SK-N-SH (cell line): ENCODE results near the gene PITX1. TPM values are rescaled to one million over a fixed set of nuclear protein-coding genes. Genes with fewer than 3 reads are reported as not detected.

Experiments used
- CTCF ChIA-PET: fragments of 300-600, 350-600 bp; formaldehyde crosslinking; extraction: SDS; loops from one replicate; lab custom pipeline; 2021; lab: Yijun Ruan, JAX
- POLR2A ChIA-PET: fragments of 350-600 bp; sonication (Branson Sonifier 250); formaldehyde crosslinking; extraction: SDS; loops from one replicate; lab custom pipeline; 2020; ENCODE audit warnings: antibody characterized with exemption, inconsistent platforms; lab: Yijun Ruan, JAX
- DNase-seq: peaks from one replicate; pipeline ENCODE4 v3.0.0; 2012
- H2AFZ ChIP-seq: fragments of 200-600 bp; sonication (generic); 2 replicates; pipeline ENCODE4 v1.8.1; 2016; ENCODE audit warnings: antibody characterized with exemption, mild to moderate bottlenecking, low read depth
- H3F3A ChIP-seq: fragments of 200-600 bp; sonication (generic); replicated peaks from 2 replicates; pipeline ENCODE3; 2016; ENCODE audit warnings: antibody characterized with exemption, mild to moderate bottlenecking; ENCODE audit not compliant: insufficient read depth
- H3K27ac ChIP-seq, 2 experiments: fragments of 200-500 bp in 1 of 2; fragments of 200-600 bp in 1 of 2; sonication (Bioruptor generic) in 1 of 2; sonication (generic), shearing (Covaris generic) in 1 of 2; 2 replicates each; pipeline versions ENCODE4 v1.5.1 to v1.6.1; 2014 to 2016; ENCODE audit warnings: low read depth in 2 of 2, inconsistent platforms in 1 of 2, low read length in 1 of 2, mild to moderate bottlenecking in 1 of 2, mixed read lengths in 1 of 2
- H3K27me3 ChIP-seq: fragments of 200-600 bp; sonication (generic), shearing (Covaris generic); 2 replicates; pipeline ENCODE4 v1.6.1; 2016; ENCODE audit warnings: mixed run types; ENCODE audit not compliant: insufficient read depth
- H3K36me3 ChIP-seq, 2 experiments: fragments of 200-500 bp in 1 of 2; fragments of 200-600 bp in 1 of 2; sonication (Bioruptor generic) in 1 of 2; sonication (generic) in 1 of 2; replicated peaks in 1 of 2; 2 replicates each; pipeline versions ENCODE3 to v1.5.1; 2014 to 2016; ENCODE audit warnings: low read length in 1 of 2, mild to moderate bottlenecking in 1 of 2; ENCODE audit not compliant: insufficient read depth in 2 of 2, control insufficient read depth in 1 of 2
- H3K4me1 ChIP-seq, 2 experiments: fragments of 200-500 bp in 1 of 2; fragments of 200-600 bp in 1 of 2; sonication (Bioruptor generic) in 1 of 2; sonication (generic), shearing (Covaris generic) in 1 of 2; 2 replicates each; pipeline versions ENCODE4 v1.5.1 to v1.6.1; 2014 to 2016; ENCODE audit warnings: low read depth in 1 of 2, low read length in 1 of 2, mixed run types in 1 of 2; ENCODE audit not compliant: insufficient read depth in 2 of 2, control insufficient read depth in 1 of 2
- H3K4me2 ChIP-seq: fragments of 200-600 bp; sonication (generic), shearing (Covaris generic); 2 replicates; pipeline ENCODE4 v1.6.1; 2017; ENCODE audit warnings: mixed run types
- H3K4me3 ChIP-seq, 2 experiments: fragments of 200-500 bp in 1 of 2; fragments of 200-600 bp in 1 of 2; sonication (Bioruptor generic) in 1 of 2; sonication (generic), shearing (Covaris generic) in 1 of 2; 2 replicates each; pipeline versions ENCODE4 v1.5.1 to v1.8.1; 2014 to 2016; ENCODE audit warnings: low read depth in 2 of 2, inconsistent platforms in 1 of 2, low read length in 1 of 2, mild to moderate bottlenecking in 1 of 2, mixed read lengths in 1 of 2, moderate library complexity in 1 of 2
- H3K79me2 ChIP-seq: fragments of 200-600 bp; sonication (generic); 2 replicates; pipeline ENCODE4 v1.8.1; 2017; ENCODE audit warnings: mild to moderate bottlenecking; ENCODE audit not compliant: insufficient read depth
- H3K9ac ChIP-seq: fragments of 200-600 bp; sonication (generic); 2 replicates; pipeline ENCODE4 v1.6.1; 2017; ENCODE audit warnings: mixed run types
- H3K9me2 ChIP-seq: fragments of 200-600 bp; sonication (generic); 2 replicates; pipeline ENCODE4 v1.6.1; 2017; ENCODE audit warnings: mixed run types
- H3K9me3 ChIP-seq: fragments of 200-600 bp; sonication (generic); 2 replicates; pipeline ENCODE4 v1.6.1; 2017; ENCODE audit warnings: mixed run types, mild to moderate bottlenecking, moderate library complexity
- H4K20me1 ChIP-seq: fragments of 200-600 bp; sonication (generic); 2 replicates; pipeline ENCODE4 v1.6.1; 2017; ENCODE audit warnings: mild to moderate bottlenecking, mixed run types; ENCODE audit not compliant: insufficient read depth
- CHD2 ChIP-seq: fragments of 150-350 bp; IDR thresholded peaks from 2 replicates; pipeline ENCODE4 v1.6.1; 2018; ENCODE audit warnings: low read length; ENCODE audit not compliant: partially characterized antibody
- CTCF ChIP-seq: fragments of 200-600 bp; sonication (generic); IDR thresholded peaks from 2 replicates; pipeline ENCODE4 v1.6.1; 2017; ENCODE audit warnings: antibody characterized with exemption, mild to moderate bottlenecking, moderate library complexity
- ELF1 ChIP-seq: IDR thresholded peaks from 2 replicates; pipeline ENCODE4 v1.4.0; 2012
- FOSL2 ChIP-seq: IDR thresholded peaks from 2 replicates; pipeline ENCODE4 v1.4.0; 2012; ENCODE audit warnings: low read depth, mild to moderate bottlenecking, moderate library complexity, borderline replicate concordance
- FOXM1 ChIP-seq: IDR thresholded peaks from 2 replicates; pipeline ENCODE4 v1.4.0; 2012; ENCODE audit warnings: low read depth, mild to moderate bottlenecking
- JUND ChIP-seq: IDR thresholded peaks from 2 replicates; pipeline ENCODE4 v1.4.0; 2012
- MAX ChIP-seq: IDR thresholded peaks from 2 replicates; pipeline ENCODE4 v1.4.0; 2012; ENCODE audit warnings: low read depth
- MEF2A ChIP-seq: IDR thresholded peaks from 2 replicates; pipeline ENCODE4 v1.4.0; 2012; ENCODE audit warnings: low read depth, borderline replicate concordance
- MXI1 ChIP-seq: IDR thresholded peaks from 2 replicates; pipeline ENCODE4 v1.6.1; 2012; ENCODE audit warnings: mild to moderate bottlenecking, low read depth, low read length, improper control_type of control experiment
- POLR2AphosphoS5 ChIP-seq: IDR thresholded peaks from 2 replicates; pipeline ENCODE4 v1.6.1; 2012; ENCODE audit warnings: low read depth, low read length
- RAD21 ChIP-seq: IDR thresholded peaks from 2 replicates; pipeline ENCODE4 v1.6.1; 2012; ENCODE audit warnings: mild to moderate bottlenecking, low read length
- REST ChIP-seq: IDR thresholded peaks from 2 replicates; pipeline ENCODE4 v1.6.1; 2012; ENCODE audit warnings: mild to moderate bottlenecking, low read depth, low read length, moderate library complexity
- USF1 ChIP-seq: IDR thresholded peaks from 2 replicates; pipeline ENCODE4 v1.4.0; 2012; ENCODE audit warnings: low read depth, borderline replicate concordance
- YY1 ChIP-seq: IDR thresholded peaks from 2 replicates; pipeline ENCODE4 v1.4.0; 2012; ENCODE audit warnings: low read depth, mild to moderate bottlenecking
- ZBTB33 ChIP-seq: IDR thresholded peaks from 2 replicates; pipeline ENCODE4 v1.4.0; 2012; ENCODE audit warnings: low read depth, borderline replicate concordance
- WGBS: methylation state at CpG from one replicate; pipeline ENCODE4 v1.1.6; 2017; ENCODE audit warnings: low lambda C conversion rate; 5-methylcytosine and 5-hydroxymethylcytosine counted together
- polyA plus RNA-seq, 3 experiments: library from polyadenylated mRNA; depleted of rRNA; stranded (reverse); fragments of >200 nt; gene quantifications; 2 replicates each; pipeline ENCODE4 v1.2.3, GENCODE V29; 2012

PITX1 gene
- polyA plus RNA-seq, 1 of the 3 experiments (the other 2 are of a cell fraction): not detected

- Histone ChIP-seq H3K9ac (no peak overlapping the region), H3K4me3 (no peak overlapping the region), H3K9me3 (no peaks in the 10 kb centered on the region), H3K4me1 (no peaks in the 10 kb centered on the region), H3K9me2 (no peaks in the 10 kb centered on the region), H4K20me1 (no peaks in the 10 kb centered on the region), H3K27ac (no peak overlapping the region), H3K36me3 (no peaks in the 10 kb centered on the region), H3K79me2 (no peaks in the 10 kb centered on the region), H3F3A (no peaks in the 10 kb centered on the region), H3K4me2 (no peak overlapping the region), H2AFZ (no peak overlapping the region), H3K27me3 (peaks cover 33% of the 10 kb centered on the region)
- 17% methylated on average over 2 of the region's 2 CpGs for WGBS
- no peak for DNase-seq
- TF ChIP-seq YY1: no peak
- no peak for TF ChIP-seq POLR2AphosphoS5
- no peak for TF ChIP-seq JUND
- no peak for TF ChIP-seq REST
- ChIA-PET CTCF (no interaction called here), POLR2A (no interaction called here)
Observed at GRCh38 chr5:135057233-135057632, 23.2 kb upstream of the PITX1 start.

GRCh38 chr5:135056316-135057030, 22.4 kb upstream of the PITX1 start:
- Histone ChIP-seq H3K4me1 (no peaks in the 10 kb centered on the region), H2AFZ (no peak overlapping the region), H3K9me3 (no peaks in the 10 kb centered on the region), H3K9me2 (no peaks in the 10 kb centered on the region), H3K36me3 (no peaks in the 10 kb centered on the region), H3F3A (no peaks in the 10 kb centered on the region)
- ChIA-PET POLR2A (no interaction called here), CTCF (interaction anchor here (1.0 kb wide), 1 partner anchor 276 kb away, joined by 3 read pairs; no protein-coding TSS in a partner anchor)
- TF ChIP-seq MEF2A (no peak), ZBTB33 (no peak), FOXM1 (no peak), MXI1 (no peak), MAX (no peak), CTCF (no peak), FOSL2 (no peak), CHD2 (no peak), RAD21 (no peak), ELF1 (no peak), POLR2AphosphoS5 (no peak), USF1 (no peak), JUND (no peak)
- TF ChIP-seq, all 33 proteins: peak for 0
- Histone ChIP-seq H3K4me3 (no peak overlapping the region), H3K9ac (no peak overlapping the region), H4K20me1 (no peaks in the 10 kb centered on the region), H3K4me2 (no peak overlapping the region), H3K27ac (no peak overlapping the region), H3K79me2 (no peaks in the 10 kb centered on the region), H3K27me3 (peaks cover 37% of the 10 kb centered on the region)
- DNase-seq: no peak
- 54% methylated on average over 8 of the region's 8 CpGs for WGBS
